GM04503 (cell line): ENCODE measurements around the gene CRYGN.
A peak's percentile ranks its signal among the peaks of the same experiment; 100 is the strongest.

Experiments used
- DNase-seq: peaks from one replicate; pipeline ENCODE4 v3.0.0-alpha.2; 2012; ENCODE audit warnings: low read depth

Gene CRYGN, protein sequence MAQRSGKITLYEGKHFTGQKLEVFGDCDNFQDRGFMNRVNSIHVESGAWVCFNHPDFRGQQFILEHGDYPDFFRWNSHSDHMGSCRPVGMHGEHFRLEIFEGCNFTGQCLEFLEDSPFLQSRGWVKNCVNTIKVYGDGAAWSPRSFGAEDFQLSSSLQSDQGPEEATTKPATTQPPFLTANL

DNA sequence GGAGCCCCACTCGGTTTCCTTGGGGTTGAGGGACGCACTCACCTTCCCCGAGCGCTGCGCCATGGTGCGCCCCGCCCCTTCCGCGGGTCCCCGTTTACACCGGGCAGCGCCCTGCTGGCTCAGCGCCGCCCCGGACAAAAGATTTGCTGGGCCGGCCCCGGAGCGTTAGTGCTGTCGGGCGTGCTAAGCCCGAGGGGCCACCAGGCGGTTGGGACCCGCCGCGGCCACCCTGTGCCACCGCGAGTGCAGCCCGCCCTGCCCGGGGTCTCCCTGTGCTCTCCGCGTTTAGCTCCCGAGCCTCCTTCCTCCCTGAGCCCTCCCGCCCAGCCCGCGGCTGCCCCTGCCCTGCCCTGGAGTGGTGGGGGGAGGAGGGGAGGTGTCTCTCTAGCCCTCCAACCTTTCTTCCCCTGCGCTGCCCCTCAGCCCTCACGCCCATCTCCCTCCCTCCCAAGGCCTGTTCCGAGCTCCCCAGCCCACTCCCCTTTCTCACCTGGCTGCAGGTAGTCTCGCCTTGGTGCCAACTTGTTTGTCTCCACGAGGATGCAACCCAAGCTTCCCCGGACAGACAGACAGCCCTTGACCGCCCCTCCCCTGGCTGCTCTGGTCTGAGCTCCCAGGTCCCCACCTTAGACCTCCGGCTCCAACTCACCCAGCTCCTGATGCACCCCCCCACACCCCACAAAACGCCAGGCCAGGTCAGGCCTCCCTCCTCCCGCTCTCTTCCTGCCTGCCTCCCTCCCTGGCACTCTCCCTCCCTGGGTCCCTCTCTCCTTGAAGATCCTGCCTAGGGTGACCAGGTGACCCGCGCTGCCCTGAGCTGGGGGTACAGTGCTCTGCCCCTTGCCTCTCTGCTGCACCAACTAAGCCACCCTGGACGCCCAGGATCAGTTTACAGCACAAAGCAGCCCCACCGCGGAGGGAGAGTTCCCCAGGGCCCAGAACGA is at the start of gene CRYGN:
CRYGN (minus strand) TSS at position 287 of the 944 bp plus-strand sequence; CDS start at position 63, 224 bp downstream.
- DNase-seq = no peak

- no peak for DNase-seq
Measured at GRCh38 chr7:151489498-151489897, 49.6 kb upstream of the CRYGN start.

- no peak for DNase-seq
Measured at GRCh38 chr7:151488096-151488495, 48.2 kb upstream of the CRYGN start.

DNA sequence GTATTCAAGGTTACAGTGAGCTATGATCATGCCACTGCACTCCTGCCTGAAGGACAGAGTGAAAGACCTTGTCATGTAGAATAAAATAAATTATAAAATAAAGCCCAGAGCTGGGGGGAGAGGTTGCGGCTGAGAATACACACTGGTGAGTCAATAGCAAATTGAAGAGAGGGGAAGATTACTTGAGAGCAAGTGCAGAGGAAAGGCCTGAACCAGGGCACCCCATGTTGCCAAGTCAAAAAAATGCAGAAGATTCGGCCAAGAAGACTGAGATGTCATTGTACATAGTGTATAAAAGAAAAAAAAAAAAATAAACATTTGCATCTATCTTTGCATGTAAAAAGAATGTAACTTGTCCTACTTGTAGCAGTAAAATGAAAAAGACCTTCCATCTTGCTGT is 47.3 kb upstream of the CRYGN start:
- DNase-seq = no peak

DNA sequence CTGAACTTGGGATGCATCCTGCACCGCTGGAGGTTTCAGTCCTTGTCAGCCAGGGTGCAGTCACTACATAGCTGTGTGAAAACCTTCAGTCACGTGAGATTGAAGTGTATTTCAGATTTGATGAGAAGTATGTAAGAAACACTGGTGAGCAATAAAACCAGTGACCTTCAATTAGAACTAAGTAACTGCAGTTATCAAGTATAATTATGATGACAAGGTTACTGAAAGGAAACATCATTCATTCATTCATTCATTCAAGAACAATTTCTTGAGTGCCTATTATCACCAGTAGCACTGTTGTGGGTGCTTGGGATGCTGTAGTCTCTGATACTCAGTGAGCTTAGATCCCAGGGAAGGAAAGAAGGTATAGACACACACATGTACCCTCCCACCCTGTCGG is 46.1 kb upstream of the CRYGN start:
- DNase-seq = no peak

DNA sequence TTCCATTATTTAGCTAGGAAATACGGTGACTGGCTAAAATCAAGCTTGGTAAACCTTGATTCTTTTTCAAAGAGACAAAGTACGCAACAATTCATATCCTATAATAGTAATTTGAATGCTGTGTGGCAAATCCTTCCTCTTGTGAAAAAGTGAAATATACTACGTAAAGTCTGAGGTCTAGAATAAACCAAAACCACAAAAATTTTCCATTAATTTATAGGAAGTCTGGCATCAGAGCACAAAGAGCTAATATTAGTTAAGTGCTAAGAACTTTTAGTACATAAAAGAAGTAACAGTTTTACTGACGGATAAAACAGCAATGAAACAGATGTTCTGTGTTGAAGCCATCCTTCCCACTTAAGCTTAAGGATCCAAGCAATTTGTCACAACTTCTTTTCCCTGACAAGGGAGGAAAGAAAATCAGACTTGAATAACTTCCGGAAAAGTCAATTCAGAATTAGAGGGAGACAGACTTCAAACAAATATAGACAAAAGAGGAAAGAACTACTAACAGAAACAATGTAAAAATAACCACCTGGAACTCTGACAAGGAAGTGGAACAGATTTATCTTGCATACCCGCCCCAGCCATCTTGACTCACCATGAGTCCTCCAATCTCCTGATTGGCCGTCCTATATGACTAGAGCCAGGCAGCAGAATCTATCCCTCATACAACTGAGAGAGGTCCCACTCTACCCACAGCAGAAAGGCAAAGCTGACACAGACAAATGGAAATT is 45.2 kb upstream of the CRYGN start:
- DNase-seq = peak; percentile 33

- DNase-seq = no peak
Measured at GRCh38 chr7:151483711-151483983, 43.7 kb upstream of the CRYGN start.

DNA sequence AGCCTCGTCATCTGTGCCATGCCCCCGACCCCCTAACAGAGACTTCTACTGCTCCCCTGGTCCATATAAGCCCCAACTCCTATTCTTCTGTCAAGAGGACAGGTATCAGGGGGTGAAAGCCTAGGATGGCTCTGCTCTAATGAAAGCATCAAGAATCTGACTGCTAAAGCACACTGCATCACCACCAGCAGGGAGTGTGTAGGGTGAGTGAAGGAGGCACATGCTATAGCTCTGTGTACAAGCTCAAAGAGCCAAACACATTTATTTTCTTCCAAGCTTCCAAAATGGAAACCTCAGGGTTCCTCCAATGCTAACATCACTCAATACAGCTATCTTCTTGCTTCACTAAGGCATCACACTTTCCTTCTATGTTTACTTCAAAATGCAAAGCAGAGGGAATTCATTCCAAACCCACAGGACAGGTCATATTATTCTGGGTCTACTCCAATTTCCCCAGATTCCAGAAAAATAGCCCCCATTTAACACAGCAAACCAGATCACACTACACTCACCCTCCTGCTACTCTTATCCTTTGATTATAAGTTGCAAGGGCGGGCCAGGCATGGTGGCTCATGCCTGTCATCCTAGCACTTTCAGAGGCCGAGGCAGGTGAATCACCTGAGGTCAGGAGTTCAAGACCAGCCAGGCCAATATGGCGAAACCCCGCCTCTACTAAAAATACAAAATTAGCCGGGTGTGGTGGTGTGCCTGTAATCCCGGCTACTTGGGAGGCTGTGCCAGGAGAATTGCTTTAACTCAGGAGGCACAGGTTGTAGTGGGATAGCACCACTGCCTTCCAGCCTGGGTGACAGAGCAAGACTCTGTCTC is 43.2 kb upstream of the CRYGN start:
- no peak for DNase-seq

DNA sequence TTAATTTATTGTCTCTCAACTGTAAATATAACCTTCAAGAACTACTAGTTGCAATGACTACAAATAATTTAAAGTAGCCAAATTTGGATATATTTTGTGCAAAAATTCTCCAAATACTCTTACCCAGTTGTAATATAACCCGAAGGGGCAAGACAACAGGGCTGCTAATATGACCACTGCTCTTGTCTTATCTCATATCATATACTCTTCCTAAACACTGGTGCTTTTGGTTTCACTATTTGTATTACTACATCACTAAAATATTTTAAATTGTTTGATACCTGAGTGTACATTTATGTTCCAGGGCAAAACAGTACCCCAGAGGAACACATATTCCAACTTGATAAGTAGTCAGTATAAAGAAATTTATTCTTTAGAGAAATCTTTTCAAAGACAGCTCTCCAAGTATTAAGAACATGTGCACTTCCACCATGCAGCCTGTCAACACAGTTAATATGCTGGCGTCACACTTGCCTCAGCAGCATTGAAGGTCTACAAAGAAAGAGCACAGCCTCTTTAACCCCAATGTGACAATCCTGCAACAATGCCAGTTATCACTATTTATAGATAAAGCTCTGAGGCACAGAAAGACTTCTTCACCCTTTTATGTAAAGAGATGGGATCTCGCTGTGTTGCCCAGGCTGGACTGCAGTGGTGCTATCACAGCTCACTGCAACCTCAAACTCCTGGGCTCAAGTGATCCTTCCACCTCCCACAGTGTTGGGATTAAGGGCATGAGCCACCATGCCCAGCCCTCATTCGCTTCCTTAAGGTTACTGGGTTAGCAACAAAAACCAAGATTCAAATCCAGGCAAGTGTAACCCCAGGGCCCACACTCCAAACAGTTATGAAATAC is 41.9 kb upstream of the CRYGN start:
- no peak for DNase-seq

GRCh38 chr7:151477867-151478266 is 37.9 kb upstream of the CRYGN start:
- no peak for DNase-seq

- no peak for DNase-seq
Measured at GRCh38 chr7:151472644-151473380, 32.9 kb upstream of the CRYGN start.

DNA sequence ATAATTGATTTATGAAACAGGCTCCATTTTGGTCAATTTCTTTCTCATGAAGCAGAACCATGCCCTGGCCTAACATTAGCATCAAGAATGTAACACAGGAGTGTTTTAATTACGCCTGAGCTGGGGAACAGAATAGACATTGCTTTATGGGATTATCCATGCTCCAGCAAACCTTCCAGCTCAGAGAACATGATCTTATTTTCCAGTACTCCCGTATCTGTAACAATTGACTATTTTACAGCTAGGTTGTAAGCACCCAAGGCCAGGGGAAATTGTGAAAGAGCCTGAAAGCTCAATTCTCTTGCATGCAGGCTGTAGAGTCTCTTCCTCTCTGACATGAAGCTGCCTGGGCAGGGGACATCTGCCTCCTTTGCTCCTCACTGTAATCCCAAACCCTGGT is 30.8 kb upstream of the CRYGN start:
- no peak for DNase-seq

DNA sequence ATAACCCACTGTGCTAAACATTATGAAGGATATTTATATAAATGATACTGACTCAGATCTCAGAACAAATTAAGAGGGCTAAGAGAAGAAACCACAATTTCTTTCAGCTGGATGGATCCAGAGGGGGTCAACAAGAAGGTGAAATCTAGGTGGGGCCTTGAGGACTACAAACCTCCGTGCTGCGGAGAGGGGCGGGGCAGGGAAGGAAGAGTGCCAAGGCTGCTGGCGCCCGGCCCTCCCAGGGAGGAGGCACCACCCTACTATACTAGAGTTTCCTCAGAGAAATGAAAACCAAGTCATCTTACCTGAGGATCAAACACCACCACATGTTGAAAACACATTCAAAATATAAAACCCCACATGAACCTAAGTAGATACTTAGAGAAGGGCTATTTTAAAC is 29.3 kb upstream of the CRYGN start:
- no peak for DNase-seq

GRCh38 chr7:151468217-151469018 is 28.5 kb upstream of the CRYGN start:
- no peak for DNase-seq

- DNase-seq = no peak
Measured at GRCh38 chr7:151465169-151465568, 25.2 kb upstream of the CRYGN start.

- no peak for DNase-seq
Measured at GRCh38 chr7:151462306-151462779, 22.4 kb upstream of the CRYGN start.

- DNase-seq = no peak
Measured at GRCh38 chr7:151461942-151462230, 21.9 kb upstream of the CRYGN start.

DNA sequence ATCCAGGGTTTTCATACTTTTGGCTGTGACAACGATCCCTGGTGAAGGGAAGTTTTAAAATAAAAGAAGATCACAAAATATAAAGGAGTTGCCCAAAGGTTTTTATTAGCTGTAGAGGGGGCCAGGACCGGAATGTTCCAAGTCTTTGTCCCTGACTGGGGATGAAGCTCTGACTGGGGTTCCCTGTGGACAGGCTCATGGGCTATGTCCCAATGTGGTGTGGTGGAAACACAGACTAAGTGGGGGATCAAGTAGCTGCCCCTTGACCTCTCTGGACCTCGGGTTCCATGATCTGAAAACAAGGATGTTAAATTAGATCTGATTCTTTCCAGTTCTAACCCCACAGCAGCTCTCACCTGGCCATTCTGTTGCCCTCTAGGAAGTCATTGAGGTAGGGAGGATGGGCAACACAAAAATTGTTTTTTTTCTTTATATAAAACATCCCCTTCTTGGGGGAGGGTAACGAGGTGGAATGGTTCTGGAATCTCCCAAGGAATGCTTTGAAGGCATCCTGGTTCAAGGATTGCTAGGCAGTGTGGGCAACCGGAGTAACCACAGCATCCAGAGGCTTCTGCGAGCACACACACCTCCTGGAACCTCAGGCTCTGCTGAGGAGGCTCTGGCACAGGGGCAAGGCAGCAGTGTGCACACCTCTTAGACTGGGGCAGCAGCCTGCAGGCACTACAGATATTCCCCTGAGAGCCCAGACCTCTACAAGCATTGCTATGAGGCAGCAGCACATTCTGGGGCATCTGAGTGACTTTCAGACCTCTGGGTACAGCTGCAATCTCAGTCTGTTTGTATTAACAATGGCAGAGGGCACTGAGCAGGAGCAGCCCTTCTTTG is 21.4 kb upstream of the CRYGN start:
- DNase-seq = no peak

- DNase-seq = no peak
Measured at GRCh38 chr7:151460474-151460855, 20.5 kb upstream of the CRYGN start.
